K562 (cell line): Measurements from ENCODE around the gene DNAJB11. TPM values are rescaled to one million over a fixed set of nuclear protein-coding genes. Genes with fewer than 3 reads are reported as not detected.

Experiments
- CBFA2T3 ChIP-seq: fragments of 450-650 bp; IDR thresholded peaks from 2 replicates; pipeline ENCODE4 v1.6.1; 2017
- CEBPG ChIP-seq, 3 experiments: fragments of 200-800 bp in 1 of 3; sonication (Bioruptor generic) in 1 of 3; sonication (generic) in 1 of 3; formaldehyde crosslinking in 1 of 3; IDR thresholded peaks in 2 of 3; conservative IDR thresholded peaks in 1 of 3; 2 replicates each; pipeline versions ENCODE4 v1.6.1 to v1.8.0; 2016 to 2022; ENCODE audit warnings: missing compliant biosample characterization in 2 of 3, missing genetic modification characterization in 2 of 3, mild to moderate bottlenecking in 1 of 3, missing genetic modification reagents in 1 of 3
- EP300 ChIP-seq: IDR thresholded peaks from 2 replicates; pipeline ENCODE4 v1.6.1; 2012; ENCODE audit warnings: low read length, improper control_type of control experiment
- MYC ChIP-seq, 2 experiments: fragments of 250-450 bp in 1 of 2; sonication (Bioruptor Pico) in 1 of 2; IDR thresholded peaks; 2 replicates each; pipeline versions ENCODE4 v1.5.1 to v1.6.1; 2012 to 2021; ENCODE audit warnings: low read depth in 2 of 2, borderline replicate concordance in 1 of 2, improper control_type of control experiment in 1 of 2, low read length in 1 of 2, mild to moderate bottlenecking in 1 of 2, moderate library complexity in 1 of 2
- RB1 ChIP-seq: fragments of 450-650 bp; IDR thresholded peaks from 2 replicates; pipeline ENCODE4 v1.6.1; 2017; ENCODE audit warnings: low read depth, mild to moderate bottlenecking
- SIN3A ChIP-seq, 2 experiments: fragments of 150-350 bp in 1 of 2; IDR thresholded peaks; 2 replicates each; pipeline ENCODE4 v1.6.1; 2011 to 2016; ENCODE audit warnings: borderline replicate concordance in 2 of 2, low read depth in 2 of 2, low read length in 2 of 2, mild to moderate bottlenecking in 2 of 2, moderate library complexity in 2 of 2; ENCODE audit not compliant: control insufficient read depth in 1 of 2
- TCF3 ChIP-seq: sonication (generic); formaldehyde crosslinking; IDR thresholded peaks from 2 replicates; pipeline ENCODE4 v1.4.0; 2020; ENCODE audit warnings: mild to moderate bottlenecking, missing genetic modification reagents
- ZNF282 ChIP-seq: sonication (generic); formaldehyde crosslinking; IDR thresholded peaks from 2 replicates; pipeline ENCODE4 v1.8.1; 2023; ENCODE audit warnings: missing genetic modification reagents
- polyA plus RNA-seq, 8 experiments: library from polyadenylated mRNA; depleted of rRNA in 4 of 8; stranded (reverse) in 5 of 8; unstranded in 3 of 8; fragments of >200 nt; fragmentation: Nextera tagmentation in 2 of 8; fragmentation: Illumina TruSeq in 1 of 8; extraction: Ambion mirVana in 2 of 8; extraction: Trizol in 1 of 8; gene quantifications; 2 replicates each; pipeline versions ENCODE4 v1.2.1 to v1.2.3, GENCODE V29; 2011 to 2014; ENCODE audit warnings: inconsistent platforms in 1 of 8, missing spikeins in 1 of 8
- total RNA-seq, 7 experiments: library from RNA; depleted of rRNA in 6 of 7; stranded (reverse); fragments of >200 nt in 6 of 7; fragmentation: Illumina TruSeq in 2 of 7; extraction: Trizol in 2 of 7; gene quantifications; 2 replicates each; pipeline versions ENCODE4 v1.2.1 to v1.2.3, GENCODE V29; 2011 to 2021; ENCODE audit warnings: low replicate concordance in 1 of 7
- TF ChIP-seq, protein P1 (sequence below): sonication (generic); IDR thresholded peaks from 2 replicates; pipeline ENCODE4 v1.6.1; 2016
- TF ChIP-seq, protein P2 (sequence below): fragments of 200-800 bp; sonication (Bioruptor generic); IDR thresholded peaks from 2 replicates; pipeline ENCODE4 v1.6.1; 2016; ENCODE audit warnings: missing genetic modification characterization, missing compliant biosample characterization
- TF ChIP-seq, protein P3 (sequence below): IDR thresholded peaks from 2 replicates; pipeline ENCODE4 v1.6.1; 2011; ENCODE audit not compliant: insufficient read length; ENCODE audit errors: extremely low read depth
- TF ChIP-seq, protein P4 (sequence below): fragments of 450-650 bp; IDR thresholded peaks from 2 replicates; pipeline ENCODE4 v1.6.1; 2014; ENCODE audit warnings: low read depth, mild to moderate bottlenecking, moderate library complexity, borderline replicate concordance
- TF ChIP-seq, protein P5 (sequence below): fragments of 250-450 bp; sonication (Bioruptor Pico); IDR thresholded peaks from 2 replicates; pipeline ENCODE4 v1.8.0; 2022; ENCODE audit warnings: inconsistent platforms, mild to moderate bottlenecking, moderate library complexity, borderline replicate concordance
- TF ChIP-seq, protein P6 (sequence below): sonication (generic); formaldehyde crosslinking; IDR thresholded peaks from 2 replicates; pipeline ENCODE4 v1.8.1; 2023; ENCODE audit warnings: mild to moderate bottlenecking, missing genetic modification reagents

The DNAJB11 gene
- total and polyA plus RNA-seq, 9 of the 15 experiments (the other 6 are each of a cell fraction or from before 2014, with no cell fraction given) = 14.8 to 74.7 (median 63.8) TPM

DNA sequence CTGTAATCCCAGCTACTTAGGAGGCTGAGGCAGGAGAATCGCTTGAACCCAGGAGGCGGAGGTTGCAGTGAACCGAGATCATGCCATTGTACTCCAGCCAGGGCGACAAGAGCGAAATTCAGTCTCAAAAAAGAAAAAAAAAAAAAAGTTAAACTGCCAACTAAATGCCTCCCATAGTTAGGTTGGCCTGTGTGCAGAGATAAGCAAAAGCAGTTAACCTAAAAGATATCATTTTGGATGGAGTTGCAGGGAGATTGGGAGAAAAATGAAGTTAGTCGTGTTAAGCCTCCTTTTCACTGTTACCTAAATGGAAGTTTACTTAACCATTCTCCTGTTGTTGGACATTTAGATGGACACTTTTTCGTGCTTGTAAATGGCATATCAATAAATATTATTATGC lies 58.2 kb downstream of the DNAJB11 start (continued):
- TF ChIP-seq, protein P1, sequence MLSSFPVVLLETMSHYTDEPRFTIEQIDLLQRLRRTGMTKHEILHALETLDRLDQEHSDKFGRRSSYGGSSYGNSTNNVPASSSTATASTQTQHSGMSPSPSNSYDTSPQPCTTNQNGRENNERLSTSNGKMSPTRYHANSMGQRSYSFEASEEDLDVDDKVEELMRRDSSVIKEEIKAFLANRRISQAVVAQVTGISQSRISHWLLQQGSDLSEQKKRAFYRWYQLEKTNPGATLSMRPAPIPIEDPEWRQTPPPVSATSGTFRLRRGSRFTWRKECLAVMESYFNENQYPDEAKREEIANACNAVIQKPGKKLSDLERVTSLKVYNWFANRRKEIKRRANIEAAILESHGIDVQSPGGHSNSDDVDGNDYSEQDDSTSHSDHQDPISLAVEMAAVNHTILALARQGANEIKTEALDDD = peak; percentile 89
- peak; percentile 71 for TF ChIP-seq TCF3 (CRISPR knock-in tag)
- TF ChIP-seq, protein P2, sequence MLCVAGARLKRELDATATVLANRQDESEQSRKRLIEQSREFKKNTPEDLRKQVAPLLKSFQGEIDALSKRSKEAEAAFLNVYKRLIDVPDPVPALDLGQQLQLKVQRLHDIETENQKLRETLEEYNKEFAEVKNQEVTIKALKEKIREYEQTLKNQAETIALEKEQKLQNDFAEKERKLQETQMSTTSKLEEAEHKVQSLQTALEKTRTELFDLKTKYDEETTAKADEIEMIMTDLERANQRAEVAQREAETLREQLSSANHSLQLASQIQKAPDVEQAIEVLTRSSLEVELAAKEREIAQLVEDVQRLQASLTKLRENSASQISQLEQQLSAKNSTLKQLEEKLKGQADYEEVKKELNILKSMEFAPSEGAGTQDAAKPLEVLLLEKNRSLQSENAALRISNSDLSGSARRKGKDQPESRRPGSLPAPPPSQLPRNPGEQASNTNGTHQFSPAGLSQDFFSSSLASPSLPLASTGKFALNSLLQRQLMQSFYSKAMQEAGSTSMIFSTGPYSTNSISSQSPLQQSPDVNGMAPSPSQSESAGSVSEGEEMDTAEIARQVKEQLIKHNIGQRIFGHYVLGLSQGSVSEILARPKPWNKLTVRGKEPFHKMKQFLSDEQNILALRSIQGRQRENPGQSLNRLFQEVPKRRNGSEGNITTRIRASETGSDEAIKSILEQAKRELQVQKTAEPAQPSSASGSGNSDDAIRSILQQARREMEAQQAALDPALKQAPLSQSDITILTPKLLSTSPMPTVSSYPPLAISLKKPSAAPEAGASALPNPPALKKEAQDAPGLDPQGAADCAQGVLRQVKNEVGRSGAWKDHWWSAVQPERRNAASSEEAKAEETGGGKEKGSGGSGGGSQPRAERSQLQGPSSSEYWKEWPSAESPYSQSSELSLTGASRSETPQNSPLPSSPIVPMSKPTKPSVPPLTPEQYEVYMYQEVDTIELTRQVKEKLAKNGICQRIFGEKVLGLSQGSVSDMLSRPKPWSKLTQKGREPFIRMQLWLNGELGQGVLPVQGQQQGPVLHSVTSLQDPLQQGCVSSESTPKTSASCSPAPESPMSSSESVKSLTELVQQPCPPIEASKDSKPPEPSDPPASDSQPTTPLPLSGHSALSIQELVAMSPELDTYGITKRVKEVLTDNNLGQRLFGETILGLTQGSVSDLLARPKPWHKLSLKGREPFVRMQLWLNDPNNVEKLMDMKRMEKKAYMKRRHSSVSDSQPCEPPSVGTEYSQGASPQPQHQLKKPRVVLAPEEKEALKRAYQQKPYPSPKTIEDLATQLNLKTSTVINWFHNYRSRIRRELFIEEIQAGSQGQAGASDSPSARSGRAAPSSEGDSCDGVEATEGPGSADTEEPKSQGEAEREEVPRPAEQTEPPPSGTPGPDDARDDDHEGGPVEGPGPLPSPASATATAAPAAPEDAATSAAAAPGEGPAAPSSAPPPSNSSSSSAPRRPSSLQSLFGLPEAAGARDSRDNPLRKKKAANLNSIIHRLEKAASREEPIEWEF (CRISPR knock-in tag) = no peak
- TF ChIP-seq EP300 = peak; percentile 27; the same call in 1 of the 2 replicates
- TF ChIP-seq, protein P3, sequence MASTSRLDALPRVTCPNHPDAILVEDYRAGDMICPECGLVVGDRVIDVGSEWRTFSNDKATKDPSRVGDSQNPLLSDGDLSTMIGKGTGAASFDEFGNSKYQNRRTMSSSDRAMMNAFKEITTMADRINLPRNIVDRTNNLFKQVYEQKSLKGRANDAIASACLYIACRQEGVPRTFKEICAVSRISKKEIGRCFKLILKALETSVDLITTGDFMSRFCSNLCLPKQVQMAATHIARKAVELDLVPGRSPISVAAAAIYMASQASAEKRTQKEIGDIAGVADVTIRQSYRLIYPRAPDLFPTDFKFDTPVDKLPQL = no peak
- TF ChIP-seq MYC (IDR thresholded peaks at IDR 0.05; ENCODE audit: low read depth, low read length) = no peak
- no peak for TF ChIP-seq MYC (CRISPR knock-in tag; IDR thresholded peaks at IDR 0.05; ENCODE audit: borderline replicate concordance, low read depth)
- no peak for TF ChIP-seq SIN3A (IDR thresholded peaks at IDR 0.05; ENCODE audit: borderline replicate concordance in 2 of 2, control insufficient read depth in 1 of 2, low read depth in 2 of 2, low read length in 2 of 2)
- no peak for TF ChIP-seq RB1
- peak; percentile 63 for TF ChIP-seq CBFA2T3
- TF ChIP-seq ZNF282 = no peak
- TF ChIP-seq, protein P4, sequence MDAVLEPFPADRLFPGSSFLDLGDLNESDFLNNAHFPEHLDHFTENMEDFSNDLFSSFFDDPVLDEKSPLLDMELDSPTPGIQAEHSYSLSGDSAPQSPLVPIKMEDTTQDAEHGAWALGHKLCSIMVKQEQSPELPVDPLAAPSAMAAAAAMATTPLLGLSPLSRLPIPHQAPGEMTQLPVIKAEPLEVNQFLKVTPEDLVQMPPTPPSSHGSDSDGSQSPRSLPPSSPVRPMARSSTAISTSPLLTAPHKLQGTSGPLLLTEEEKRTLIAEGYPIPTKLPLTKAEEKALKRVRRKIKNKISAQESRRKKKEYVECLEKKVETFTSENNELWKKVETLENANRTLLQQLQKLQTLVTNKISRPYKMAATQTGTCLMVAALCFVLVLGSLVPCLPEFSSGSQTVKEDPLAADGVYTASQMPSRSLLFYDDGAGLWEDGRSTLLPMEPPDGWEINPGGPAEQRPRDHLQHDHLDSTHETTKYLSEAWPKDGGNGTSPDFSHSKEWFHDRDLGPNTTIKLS = no peak
- TF ChIP-seq, protein P5, sequence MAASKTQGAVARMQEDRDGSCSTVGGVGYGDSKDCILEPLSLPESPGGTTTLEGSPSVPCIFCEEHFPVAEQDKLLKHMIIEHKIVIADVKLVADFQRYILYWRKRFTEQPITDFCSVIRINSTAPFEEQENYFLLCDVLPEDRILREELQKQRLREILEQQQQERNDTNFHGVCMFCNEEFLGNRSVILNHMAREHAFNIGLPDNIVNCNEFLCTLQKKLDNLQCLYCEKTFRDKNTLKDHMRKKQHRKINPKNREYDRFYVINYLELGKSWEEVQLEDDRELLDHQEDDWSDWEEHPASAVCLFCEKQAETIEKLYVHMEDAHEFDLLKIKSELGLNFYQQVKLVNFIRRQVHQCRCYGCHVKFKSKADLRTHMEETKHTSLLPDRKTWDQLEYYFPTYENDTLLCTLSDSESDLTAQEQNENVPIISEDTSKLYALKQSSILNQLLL (CRISPR knock-in tag) = no peak
- TF ChIP-seq, protein P6, sequence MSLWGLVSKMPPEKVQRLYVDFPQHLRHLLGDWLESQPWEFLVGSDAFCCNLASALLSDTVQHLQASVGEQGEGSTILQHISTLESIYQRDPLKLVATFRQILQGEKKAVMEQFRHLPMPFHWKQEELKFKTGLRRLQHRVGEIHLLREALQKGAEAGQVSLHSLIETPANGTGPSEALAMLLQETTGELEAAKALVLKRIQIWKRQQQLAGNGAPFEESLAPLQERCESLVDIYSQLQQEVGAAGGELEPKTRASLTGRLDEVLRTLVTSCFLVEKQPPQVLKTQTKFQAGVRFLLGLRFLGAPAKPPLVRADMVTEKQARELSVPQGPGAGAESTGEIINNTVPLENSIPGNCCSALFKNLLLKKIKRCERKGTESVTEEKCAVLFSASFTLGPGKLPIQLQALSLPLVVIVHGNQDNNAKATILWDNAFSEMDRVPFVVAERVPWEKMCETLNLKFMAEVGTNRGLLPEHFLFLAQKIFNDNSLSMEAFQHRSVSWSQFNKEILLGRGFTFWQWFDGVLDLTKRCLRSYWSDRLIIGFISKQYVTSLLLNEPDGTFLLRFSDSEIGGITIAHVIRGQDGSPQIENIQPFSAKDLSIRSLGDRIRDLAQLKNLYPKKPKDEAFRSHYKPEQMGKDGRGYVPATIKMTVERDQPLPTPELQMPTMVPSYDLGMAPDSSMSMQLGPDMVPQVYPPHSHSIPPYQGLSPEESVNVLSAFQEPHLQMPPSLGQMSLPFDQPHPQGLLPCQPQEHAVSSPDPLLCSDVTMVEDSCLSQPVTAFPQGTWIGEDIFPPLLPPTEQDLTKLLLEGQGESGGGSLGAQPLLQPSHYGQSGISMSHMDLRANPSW (CRISPR knock-in tag) = no peak
- no peak for TF ChIP-seq CEBPG (CRISPR knock-in tag; IDR thresholded peaks at IDR 0.05)
- TF ChIP-seq CEBPG (tag; conservative IDR thresholded peaks at IDR 0.05 in 1 of 2, IDR thresholded peaks at IDR 0.05 in 1 of 2) = no peak
